Measurements from ENCODE around the gene BTAF1.

- TF ChIP-seq EZH2 (IDR thresholded peaks at IDR 0.05; ENCODE audit: borderline replicate concordance, low read depth, low read length, severe bottlenecking), result no peak
- TF ChIP-seq, protein P1, sequence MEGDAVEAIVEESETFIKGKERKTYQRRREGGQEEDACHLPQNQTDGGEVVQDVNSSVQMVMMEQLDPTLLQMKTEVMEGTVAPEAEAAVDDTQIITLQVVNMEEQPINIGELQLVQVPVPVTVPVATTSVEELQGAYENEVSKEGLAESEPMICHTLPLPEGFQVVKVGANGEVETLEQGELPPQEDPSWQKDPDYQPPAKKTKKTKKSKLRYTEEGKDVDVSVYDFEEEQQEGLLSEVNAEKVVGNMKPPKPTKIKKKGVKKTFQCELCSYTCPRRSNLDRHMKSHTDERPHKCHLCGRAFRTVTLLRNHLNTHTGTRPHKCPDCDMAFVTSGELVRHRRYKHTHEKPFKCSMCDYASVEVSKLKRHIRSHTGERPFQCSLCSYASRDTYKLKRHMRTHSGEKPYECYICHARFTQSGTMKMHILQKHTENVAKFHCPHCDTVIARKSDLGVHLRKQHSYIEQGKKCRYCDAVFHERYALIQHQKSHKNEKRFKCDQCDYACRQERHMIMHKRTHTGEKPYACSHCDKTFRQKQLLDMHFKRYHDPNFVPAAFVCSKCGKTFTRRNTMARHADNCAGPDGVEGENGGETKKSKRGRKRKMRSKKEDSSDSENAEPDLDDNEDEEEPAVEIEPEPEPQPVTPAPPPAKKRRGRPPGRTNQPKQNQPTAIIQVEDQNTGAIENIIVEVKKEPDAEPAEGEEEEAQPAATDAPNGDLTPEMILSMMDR (IDR thresholded peaks at IDR 0.05; ENCODE audit: borderline replicate concordance, extremely low read depth, low read length, poor library complexity, severe bottlenecking), result peak; percentile 85
Measured at GRCh38 chr10:91908337-91909116, 15.0 kb upstream of the BTAF1 start.
